GM12878 (cell line): Measurements from ENCODE around the gene UNC119B. TPM values are rescaled to one million over a fixed set of nuclear protein-coding genes. Genes with fewer than 3 reads are reported as not detected.

Experiments
- ATAC-seq: fragments of 200-7000 bp; cut with Tn5 transposase; 3 replicates; pipeline ENCODE4 v1.9.1; 2020; ENCODE audit warnings: mild to moderate bottlenecking, moderate library complexity
- BruUV-seq: library from RNA; stranded (reverse); fragments of 400-500 nt; replicated peaks from 2 replicates; lab custom pipeline; 2021; lab: Mats Ljungman, UMichigan
- CTCF ChIA-PET: fragments of 300-600 bp; sonication (Branson Sonifier 250); formaldehyde crosslinking; extraction: SDS; loops from one replicate; lab custom pipeline; 2021; ENCODE audit warnings: inconsistent platforms; lab: Yijun Ruan, JAX
- POLR2A ChIA-PET: fragments of 350-600 bp; formaldehyde crosslinking; extraction: SDS; loops from one replicate; lab custom pipeline; 2021; ENCODE audit warnings: inconsistent platforms; lab: Charles Lee
- RAD21 ChIA-PET: fragments of 300-600 bp; sonication (Branson Sonifier 250); formaldehyde crosslinking; loops from one replicate; lab custom pipeline; 2023; ENCODE audit warnings: antibody characterized with exemption; ENCODE audit not compliant: unreplicated experiment; lab: Charles Lee
- SMC1A ChIA-PET: fragments of 300-600 bp; sonication (Branson Sonifier 250); formaldehyde crosslinking; loops from one replicate; lab custom pipeline; 2023; ENCODE audit not compliant: unreplicated experiment, uncharacterized antibody; lab: Charles Lee
- DNase-seq: peaks from one replicate; pipeline ENCODE4 v3.0.0-alpha.2; 2011; ENCODE audit warnings: low read depth, low spot score
- FAIRE-seq: peaks from 3 replicates; lab custom pipeline; 2011; peaks lifted over from hg19 to GRCh38; lab: Jason Lieb, UNC
- H2AFZ ChIP-seq: 2 replicates; pipeline ENCODE4 v1.6.0; 2011; ENCODE audit warnings: low read depth, low read length, control low read depth; ENCODE audit not compliant: control insufficient read depth
- H3K27ac ChIP-seq: 2 replicates; pipeline ENCODE4 v1.5.1; 2011; ENCODE audit warnings: control low read depth; ENCODE audit not compliant: control insufficient read depth, insufficient read depth
- H3K27me3 ChIP-seq, 2 experiments: replicated peaks in 1 of 2; 2 replicates each; pipeline versions ENCODE4 v1.6.0 to v1.6.1; 2011; ENCODE audit warnings: low read length in 1 of 2; ENCODE audit not compliant: control insufficient read depth in 2 of 2, insufficient read depth in 2 of 2
- H3K36me3 ChIP-seq, 2 experiments: 2 replicates each; pipeline ENCODE4 v1.5.1; 2011; ENCODE audit warnings: low read length in 1 of 2; ENCODE audit not compliant: control insufficient read depth in 2 of 2, insufficient read depth in 2 of 2
- H3K4me1 ChIP-seq: 2 replicates; pipeline ENCODE4 v1.6.1; 2011; ENCODE audit warnings: mild to moderate bottlenecking, low read length, moderate library complexity, mixed read lengths; ENCODE audit not compliant: control insufficient read depth, insufficient read depth
- H3K4me2 ChIP-seq: 2 replicates; pipeline ENCODE4 v1.6.0; 2011; ENCODE audit warnings: control low read depth; ENCODE audit not compliant: control insufficient read depth, insufficient read depth
- H3K4me3 ChIP-seq: fragments of 200-600 bp; sonication (generic); 2 replicates; pipeline ENCODE4 v1.5.1; 2016
- H3K79me2 ChIP-seq: 2 replicates; pipeline ENCODE4 v1.6.0; 2011; ENCODE audit warnings: low read length; ENCODE audit not compliant: control insufficient read depth, insufficient read depth
- H3K9ac ChIP-seq: 2 replicates; pipeline ENCODE4 v1.8.0; 2011; ENCODE audit warnings: low read length, control low read depth, mixed read lengths; ENCODE audit not compliant: control insufficient read depth, insufficient read depth
- H3K9me3 ChIP-seq: replicated peaks from 3 replicates; pipeline ENCODE4 v1.5.1; 2011; ENCODE audit warnings: mild to moderate bottlenecking, low read length; ENCODE audit not compliant: control insufficient read depth, insufficient read depth
- H4K20me1 ChIP-seq: 2 replicates; pipeline ENCODE4 v1.6.0; 2011; ENCODE audit not compliant: control insufficient read depth, insufficient read depth
- ATF3 ChIP-seq: IDR thresholded peaks from 2 replicates; pipeline ENCODE4 v1.6.1; 2011; ENCODE audit warnings: low read depth, mild to moderate bottlenecking, low read length, moderate library complexity, borderline replicate concordance; ENCODE audit errors: extremely low read depth
- CREM ChIP-seq: IDR thresholded peaks from 2 replicates; pipeline ENCODE4 v1.6.1; 2014; ENCODE audit warnings: antibody characterized with exemption, low read depth
- HDGF ChIP-seq: fragments of 450-650 bp; IDR thresholded peaks from 2 replicates; pipeline ENCODE4 v1.6.1; 2016; ENCODE audit warnings: antibody characterized with exemption
- IKZF2 ChIP-seq, 2 experiments: fragments of 450-650 bp; IDR thresholded peaks; 2 replicates each; pipeline ENCODE4 v1.6.1; 2017; ENCODE audit warnings: mild to moderate bottlenecking in 2 of 2, moderate library complexity in 2 of 2
- PML ChIP-seq: IDR thresholded peaks from 2 replicates; pipeline ENCODE4 v1.6.1; 2012; ENCODE audit warnings: low read length, inconsistent platforms
- REST ChIP-seq: IDR thresholded peaks from 2 replicates; pipeline ENCODE4 v1.6.1; 2012; ENCODE audit warnings: mild to moderate bottlenecking, low read depth, low read length
- TBL1XR1 ChIP-seq: IDR thresholded peaks from 2 replicates; pipeline ENCODE4 v1.6.1; 2012; ENCODE audit warnings: low read depth, low read length, improper control_type of control experiment
- ZNF217 ChIP-seq: fragments of 450-650 bp; IDR thresholded peaks from 2 replicates; pipeline ENCODE4 v1.6.1; 2017; ENCODE audit warnings: antibody characterized with exemption, mild to moderate bottlenecking
- ZNF687 ChIP-seq: fragments of 450-650 bp; IDR thresholded peaks from 2 replicates; pipeline ENCODE4 v1.6.1; 2017; ENCODE audit warnings: mild to moderate bottlenecking, moderate library complexity
- WGBS: methylation state at CpG from one replicate; pipeline ENCODE4 v1.1.6; 2016; ENCODE audit warnings: low lambda C conversion rate; ENCODE audit not compliant: insufficient replicate concordance, insufficient coverage; ENCODE audit errors: missing lambda C conversion rate; 5-methylcytosine and 5-hydroxymethylcytosine counted together
- in situ Hi-C: fragments of 300-500 bp; cut with MboI; formaldehyde crosslinking; loops from 9 replicates; pipeline ENCODE4 v1.14.3; 2018; ENCODE audit warnings: mixed read lengths
- intact Hi-C: fragments of 100-400 bp; cut with micrococcal nuclease; formaldehyde crosslinking; loops from one replicate; pipeline ENCODE4 v1.14.2; 2022; ENCODE audit not compliant: unreplicated experiment
- polyA plus RNA-seq, 11 experiments: library from polyadenylated mRNA; depleted of rRNA in 4 of 11; unstranded in 6 of 11; stranded (reverse) in 5 of 11; fragments of >200 nt; fragmentation: Nextera tagmentation in 4 of 11; fragmentation: Illumina TruSeq in 1 of 11; extraction: Ambion mirVana in 4 of 11; extraction: Trizol in 1 of 11; gene quantifications; 1 replicate in 1 of 11; 2 replicates in 10 of 11; pipeline versions ENCODE4 v1.2.1 to v1.2.3, GENCODE V29; 2011 to 2016; ENCODE audit warnings: inconsistent platforms in 2 of 11, missing spikeins in 2 of 11, low read depth in 1 of 11
- total RNA-seq, 4 experiments: library from RNA; depleted of rRNA in 3 of 4; stranded (reverse); fragments of >200 nt in 3 of 4; fragmentation: Illumina TruSeq in 1 of 4; extraction: Trizol in 1 of 4; gene quantifications; 2 replicates each; pipeline versions ENCODE4 v1.2.1 to v1.2.3, GENCODE V29; 2013 to 2021
- TF ChIP-seq, protein P1 (sequence below): IDR thresholded peaks from 2 replicates; pipeline ENCODE4 v1.6.1; 2011; ENCODE audit warnings: mild to moderate bottlenecking, low read depth, low read length, moderate library complexity; ENCODE audit not compliant: insufficient replicate concordance

The UNC119B gene
- total and polyA plus RNA-seq, 10 of the 15 experiments (the other 5 are each of a cell fraction or from before 2014, with no cell fraction given) = 4.3 to 31.5 (median 10.5) TPM

DNA sequence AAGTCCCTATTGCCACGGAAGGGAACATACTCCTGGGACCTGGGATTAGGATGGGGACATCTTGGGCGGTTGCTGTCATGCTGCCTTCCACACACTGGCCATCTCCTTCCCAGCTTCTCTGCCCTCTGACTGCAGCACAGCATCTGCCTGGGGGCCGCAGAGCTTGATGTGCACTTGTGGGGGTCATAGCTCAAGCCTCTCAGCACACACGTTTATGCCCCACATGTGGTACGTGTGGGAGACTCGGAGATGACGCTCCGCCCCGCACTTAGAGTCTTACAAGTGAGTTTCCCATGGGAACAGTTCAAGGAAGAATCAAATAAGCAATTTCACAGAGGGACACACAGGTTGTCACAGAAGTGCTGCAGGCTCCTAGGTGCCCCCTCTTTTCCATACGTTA lies 24.0 kb downstream of the UNC119B start (continued):
- TF ChIP-seq REST (no peak), CREM (no peak), IKZF2 (IDR thresholded peaks at IDR 0.05) (no peak), HDGF (no peak), TBL1XR1 (no peak)
- TF ChIP-seq, protein P1, sequence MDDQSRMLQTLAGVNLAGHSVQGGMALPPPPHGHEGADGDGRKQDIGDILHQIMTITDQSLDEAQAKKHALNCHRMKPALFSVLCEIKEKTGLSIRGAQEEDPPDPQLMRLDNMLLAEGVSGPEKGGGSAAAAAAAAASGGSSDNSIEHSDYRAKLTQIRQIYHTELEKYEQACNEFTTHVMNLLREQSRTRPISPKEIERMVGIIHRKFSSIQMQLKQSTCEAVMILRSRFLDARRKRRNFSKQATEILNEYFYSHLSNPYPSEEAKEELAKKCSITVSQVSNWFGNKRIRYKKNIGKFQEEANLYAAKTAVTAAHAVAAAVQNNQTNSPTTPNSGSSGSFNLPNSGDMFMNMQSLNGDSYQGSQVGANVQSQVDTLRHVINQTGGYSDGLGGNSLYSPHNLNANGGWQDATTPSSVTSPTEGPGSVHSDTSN = no peak

DNA sequence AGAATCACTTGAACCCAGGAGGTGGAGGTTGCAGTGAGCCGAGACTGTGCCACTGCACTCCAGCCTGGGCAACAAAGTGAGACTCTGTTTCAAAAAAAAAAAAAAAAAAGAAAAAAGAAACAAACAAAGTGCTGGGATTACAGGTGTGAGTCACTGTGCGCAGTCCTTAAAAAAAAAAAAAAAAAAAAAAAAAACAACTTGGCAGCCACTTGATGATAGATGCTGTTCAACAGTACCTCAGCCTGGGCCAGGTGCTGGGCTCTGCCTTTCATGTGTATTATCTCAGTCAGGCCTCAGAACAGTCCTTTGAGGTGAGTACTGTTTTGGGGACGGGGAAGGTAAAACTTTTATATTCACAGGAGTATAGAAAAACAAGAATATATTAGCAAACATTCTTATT lies 24.9 kb downstream of the UNC119B start:
- 93% methylated on average over 1 of the region's 3 CpGs for WGBS
- Histone ChIP-seq H3K36me3 (0 out of 4 replicates have a peak, but pooled peaks cover 0 to 1% of the 10 kb centered on the region in 2 experiments), H3K4me2 (no peak overlapping the region), H3K9ac (no peak overlapping the region), H3K27ac (no peak overlapping the region), H3K9me3 (no peaks in the 10 kb centered on the region), H2AFZ (no peak overlapping the region), H4K20me1 (no peaks in the 10 kb centered on the region), H3K79me2 (no peaks in the 10 kb centered on the region), H3K4me1 (no peaks in the 10 kb centered on the region), H3K27me3 (no peaks in the 10 kb centered on the region), H3K4me3 (no peak overlapping the region)
- RAD21 ChIA-PET = no interaction called here
- SMC1A ChIA-PET = no interaction called here
- no TSS peak for BruUV-seq
- FAIRE-seq = no peak
- POLR2A ChIA-PET = no interaction called here
- intact Hi-C loops = no loop called here
- CTCF ChIA-PET = interaction anchor here (0.7 to 1.3 kb wide), 2 partner anchors 237 to 483 kb away, joined by 3 to 7 read pairs; no protein-coding TSS in a partner anchor
- ATAC-seq = no peak
- TF ChIP-seq ZNF217 (no peak), ZNF687 (no peak), PML (no peak), ATF3 (no peak)
- no peak for DNase-seq
- in situ Hi-C loops = no loop called here
